ENCODE data around the gene PHF19. TPM values are rescaled to one million over a fixed set of nuclear protein-coding genes. Genes with fewer than 3 reads are reported as not detected.

PHF19 gene
- total RNA-seq, 1 experiment from 2014 or later = 66.8 TPM

DNA sequence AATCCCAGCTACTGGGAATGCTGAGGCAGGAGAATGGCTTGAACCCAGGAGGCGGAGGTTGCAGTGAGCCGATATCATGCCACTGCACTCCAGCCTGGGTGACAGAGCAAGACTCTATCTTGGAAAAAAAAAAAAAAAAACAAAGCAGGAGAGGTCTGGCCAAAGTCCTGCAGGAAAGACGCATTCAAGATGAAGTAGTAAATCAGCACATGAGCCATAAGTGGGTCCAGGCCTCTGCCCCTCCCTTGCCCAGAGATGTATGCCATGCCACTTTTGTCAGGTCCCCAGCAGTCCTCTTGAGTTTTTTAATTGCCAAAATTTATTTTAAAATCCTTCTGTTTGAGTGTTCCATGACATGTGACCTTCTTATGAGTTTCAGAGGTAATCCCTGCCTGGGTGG lies 8.5 kb upstream of the PHF19 start:
- no peak overlapping the region for H2AK5ac ChIP-seq (ENCODE audit: insufficient read length, low read length)
- no peak overlapping the region for H3K27ac ChIP-seq (ENCODE audit: insufficient read length, low read depth, low read length)
- H3K9me3 ChIP-seq (ENCODE audit: control insufficient read depth, low read depth, low read length) = no peaks in the 10 kb centered on the region
- H2AFZ ChIP-seq (ENCODE audit: low read length) = no peak overlapping the region
- peaks cover 3% of the 10 kb centered on the region for H4K20me1 ChIP-seq (ENCODE audit: control insufficient read depth, insufficient read depth, insufficient read length)
- H3K23me2 ChIP-seq (ENCODE audit: insufficient read length, low read depth, low read length, poor library complexity, severe bottlenecking) = no peaks in the 10 kb centered on the region
- H3K4ac ChIP-seq (ENCODE audit: low read depth, low read length) = no peak overlapping the region
- H3K4me1 ChIP-seq (ENCODE audit: insufficient read depth, low read length) = no peaks in the 10 kb centered on the region
- no CpG with 5 or more reads among the region's 3 CpGs for WGBS (ENCODE audit: extremely low coverage, insufficient read length, low lambda C conversion rate)
- H3T11ph ChIP-seq (ENCODE audit: low read length) = no peak overlapping the region
- no peak overlapping the region for H2BK15ac ChIP-seq (ENCODE audit: low read depth, low read length)
- H3K79me1 ChIP-seq (ENCODE audit: insufficient read depth, low read depth, low read length, poor library complexity, severe bottlenecking) = no peaks in the 10 kb centered on the region
- H4K8ac ChIP-seq (replicated peaks; ENCODE audit: insufficient read length, low read depth, low read length) = no peak overlapping the region
- no peak overlapping the region for H3K14ac ChIP-seq (ENCODE audit: insufficient read depth, low read length)
- Mint-ChIP-seq H3K27ac (no peak overlapping the region), H3K27me3 (ENCODE audit: low read depth) (no peaks in the 10 kb centered on the region; the same call in none of the 2 replicates), H3K36me3 (ENCODE audit: insufficient read depth in 1 of 3, low read depth in 3 of 3) (no peaks in the 10 kb centered on the region), H3K4me3 (no peak overlapping the region), H3K4me1 (peaks cover 10% of the 10 kb centered on the region in 2 experiments), H3K9me3 (no peaks in the 10 kb centered on the region)
- H2BK120ac ChIP-seq (ENCODE audit: low read depth, low read length, poor library complexity, severe bottlenecking) = no peak overlapping the region
- no peak overlapping the region for H4K91ac ChIP-seq (ENCODE audit: insufficient read length, low read depth, low read length)
- H3K56ac ChIP-seq (ENCODE audit: insufficient read length, low read depth, low read length) = no peak overlapping the region
- no peak overlapping the region for H2BK5ac ChIP-seq (ENCODE audit: insufficient read length, low read length)
- no peak overlapping the region for H3K23ac ChIP-seq (ENCODE audit: insufficient read length, low read depth, low read length)
- no peaks in the 10 kb centered on the region for H3K79me2 ChIP-seq (ENCODE audit: insufficient read depth, low read length)
- no peak overlapping the region for H3K18ac ChIP-seq (ENCODE audit: insufficient read length, low read depth, low read length)
- H3K4me2 ChIP-seq (ENCODE audit: insufficient read depth, insufficient read length, low read length) = no peak overlapping the region
- no peak for DNase-seq
- TF ChIP-seq, protein P1, sequence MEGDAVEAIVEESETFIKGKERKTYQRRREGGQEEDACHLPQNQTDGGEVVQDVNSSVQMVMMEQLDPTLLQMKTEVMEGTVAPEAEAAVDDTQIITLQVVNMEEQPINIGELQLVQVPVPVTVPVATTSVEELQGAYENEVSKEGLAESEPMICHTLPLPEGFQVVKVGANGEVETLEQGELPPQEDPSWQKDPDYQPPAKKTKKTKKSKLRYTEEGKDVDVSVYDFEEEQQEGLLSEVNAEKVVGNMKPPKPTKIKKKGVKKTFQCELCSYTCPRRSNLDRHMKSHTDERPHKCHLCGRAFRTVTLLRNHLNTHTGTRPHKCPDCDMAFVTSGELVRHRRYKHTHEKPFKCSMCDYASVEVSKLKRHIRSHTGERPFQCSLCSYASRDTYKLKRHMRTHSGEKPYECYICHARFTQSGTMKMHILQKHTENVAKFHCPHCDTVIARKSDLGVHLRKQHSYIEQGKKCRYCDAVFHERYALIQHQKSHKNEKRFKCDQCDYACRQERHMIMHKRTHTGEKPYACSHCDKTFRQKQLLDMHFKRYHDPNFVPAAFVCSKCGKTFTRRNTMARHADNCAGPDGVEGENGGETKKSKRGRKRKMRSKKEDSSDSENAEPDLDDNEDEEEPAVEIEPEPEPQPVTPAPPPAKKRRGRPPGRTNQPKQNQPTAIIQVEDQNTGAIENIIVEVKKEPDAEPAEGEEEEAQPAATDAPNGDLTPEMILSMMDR (conservative IDR thresholded peaks at IDR 0.05) = no peak
- H2BK12ac ChIP-seq (ENCODE audit: insufficient read length, low read depth, low read length) = no peak overlapping the region
- no peak overlapping the region for H2BK20ac ChIP-seq (ENCODE audit: low read depth, low read length, poor library complexity, severe bottlenecking)
- H3K9ac ChIP-seq (ENCODE audit: extremely low read depth, insufficient read length, low read length) = no peak overlapping the region
- H3K27me3 ChIP-seq (ENCODE audit: insufficient read depth, low read length) = no peaks in the 10 kb centered on the region
- H4K5ac ChIP-seq (ENCODE audit: insufficient read length, low read depth, low read length) = no peak overlapping the region

Measured in H9 (cell line).